ENCODE data around the gene PTCD1. TPM values are rescaled to one million over a fixed set of nuclear protein-coding genes. Genes with fewer than 3 reads are reported as not detected.
A peak's percentile ranks its signal among the peaks of the same experiment; 100 is the strongest.
"Not testable (repeated sequence)": the region's sequence is repeated elsewhere in the genome, so short reads cannot be mapped to it uniquely, and the experiment has no call there.

The PTCD1 gene
- total RNA-seq, 1 experiment from 2014 or later: 7.3 TPM

- Histone ChIP-seq H3K4me3 (no peak overlapping the region), H3K4me1 (replicated peaks) (peaks cover 24% of the 10 kb centered on the region), H3K27ac (no peak overlapping the region), H3K27me3 (replicated peaks) (no peaks in the 10 kb centered on the region), H3K36me3 (peaks cover 65% of the 10 kb centered on the region), H3K9me3 (replicated peaks) (no peaks in the 10 kb centered on the region)
- DNase-seq (ENCODE audit: low read depth in 1 of 2, low spot score in 2 of 2): no peak
Measured at GRCh38 chr7:99383203-99383602, 55.4 kb downstream of the PTCD1 start.

GRCh38 chr7:99381664-99382075 lies 56.9 kb downstream of the PTCD1 start:
- no peaks in the 10 kb centered on the region for H3K9me3 ChIP-seq (replicated peaks)
- H3K27ac ChIP-seq: no peak overlapping the region

GRCh38 chr7:99380823-99381663 lies 57.6 kb downstream of the PTCD1 start:
- H3K36me3 ChIP-seq: peaks cover 59% of the 10 kb centered on the region
- no peaks in the 10 kb centered on the region for H3K9me3 ChIP-seq (replicated peaks)
- H3K4me1 ChIP-seq (replicated peaks): peaks cover 24% of the 10 kb centered on the region
- no peak overlapping the region for H3K27ac ChIP-seq
- no peak for DNase-seq (ENCODE audit: low read depth in 1 of 2, low spot score in 2 of 2)
- no peaks in the 10 kb centered on the region for H3K27me3 ChIP-seq (replicated peaks)
- no peak overlapping the region for H3K4me3 ChIP-seq

More at GRCh38 chr7:99381664-99382075, 56.9 kb downstream of the PTCD1 start:
- no peak for DNase-seq (ENCODE audit: low read depth in 1 of 2, low spot score in 2 of 2)
- H3K27me3 ChIP-seq (replicated peaks): no peaks in the 10 kb centered on the region
- no peak overlapping the region for H3K4me3 ChIP-seq
- peaks cover 60% of the 10 kb centered on the region for H3K36me3 ChIP-seq
- peaks cover 24% of the 10 kb centered on the region for H3K4me1 ChIP-seq (replicated peaks)

GRCh38 chr7:99380032-99380822 lies 58.4 kb downstream of the PTCD1 start:
- no peaks in the 10 kb centered on the region for H3K9me3 ChIP-seq (replicated peaks)
- H3K36me3 ChIP-seq: peaks cover 58% of the 10 kb centered on the region
- H3K27ac ChIP-seq: no peak overlapping the region
- no peaks in the 10 kb centered on the region for H3K27me3 ChIP-seq (replicated peaks)
- peaks cover 29% of the 10 kb centered on the region for H3K4me1 ChIP-seq (replicated peaks)
- DNase-seq (ENCODE audit: low read depth in 1 of 2, low spot score in 2 of 2): no peak
- H3K4me3 ChIP-seq: no peak overlapping the region

GRCh38 chr7:99379693-99380031 lies 58.9 kb downstream of the PTCD1 start:
- not testable (repeated sequence) for DNase-seq (ENCODE audit: low read depth in 1 of 2, low spot score in 2 of 2); H3K9me3 ChIP-seq (replicated peaks); H3K27me3 ChIP-seq (replicated peaks); H3K27ac ChIP-seq; H3K4me3 ChIP-seq
- Histone ChIP-seq H3K4me1 (replicated peaks) (peaks cover 29% of the 10 kb centered on the region), H3K36me3 (peaks cover 56% of the 10 kb centered on the region)

- no peak overlapping the region for H3K27ac ChIP-seq
- no peaks in the 10 kb centered on the region for H3K9me3 ChIP-seq (replicated peaks)
- peaks cover 57% of the 10 kb centered on the region for H3K36me3 ChIP-seq
- H3K4me3 ChIP-seq: no peak overlapping the region
- H3K4me1 ChIP-seq (replicated peaks): peaks cover 32% of the 10 kb centered on the region
- no peaks in the 10 kb centered on the region for H3K27me3 ChIP-seq (replicated peaks)
- peak; percentile 39 to 65 for DNase-seq (ENCODE audit: low read depth in 1 of 2, low spot score in 2 of 2)
Measured at GRCh38 chr7:99379043-99379577, 59.5 kb downstream of the PTCD1 start.

- peaks cover 27% of the 10 kb centered on the region for H3K4me1 ChIP-seq (replicated peaks)
- no peak overlapping the region; the same call in 1 of the 2 replicates for H3K27ac ChIP-seq
Measured at GRCh38 chr7:99375070-99375807, 63.4 kb downstream of the PTCD1 start.

GRCh38 chr7:99374111-99375064 lies 64.2 kb downstream of the PTCD1 start, which contains the start of gene ARPC1B:
Gene ARPC1B (plus strand): TSS chr7:99374730. CDS start chr7:99385715, 10,985 bp downstream.
- H3K27me3 ChIP-seq (replicated peaks): no peaks in the 10 kb centered on the region
- no peak within 1 kb of the TSS; the same call in 1 of the 2 replicates for H3K27ac ChIP-seq
- H3K4me1 ChIP-seq (replicated peaks): peaks cover 19% of the 10 kb centered on the region
- H3K9me3 ChIP-seq (replicated peaks): no peaks in the 10 kb centered on the region
- H3K36me3 ChIP-seq: peaks cover 31% of the 10 kb centered on the region
- DNase-seq (ENCODE audit: low read depth in 1 of 2, low spot score in 2 of 2): peak; percentile 48 to 79
- peak within 1 kb of the TSS; percentile 79 for H3K4me3 ChIP-seq

More at GRCh38 chr7:99375070-99375807, 63.4 kb downstream of the PTCD1 start:
- Histone ChIP-seq H3K9me3 (replicated peaks) (no peaks in the 10 kb centered on the region), H3K4me3 (peak overlapping the region; percentile 79), H3K36me3 (peaks cover 38% of the 10 kb centered on the region), H3K27me3 (replicated peaks) (no peaks in the 10 kb centered on the region)
- DNase-seq (ENCODE audit: low read depth in 1 of 2, low spot score in 2 of 2): peak; percentile 73 to 77

GRCh38 chr7:99373091-99374066 lies 65.2 kb downstream of the PTCD1 start:
- no peak for DNase-seq (ENCODE audit: low read depth in 1 of 2, low spot score in 2 of 2)
- Histone ChIP-seq H3K27me3 (replicated peaks) (no peaks in the 10 kb centered on the region), H3K4me3 (peak overlapping the region; percentile 79), H3K27ac (no peak overlapping the region), H3K4me1 (replicated peaks) (peaks cover 13% of the 10 kb centered on the region), H3K36me3 (peaks cover 27% of the 10 kb centered on the region), H3K9me3 (replicated peaks) (no peaks in the 10 kb centered on the region)

GRCh38 chr7:99372275-99373090 lies 66.1 kb downstream of the PTCD1 start:
- no peaks in the 10 kb centered on the region for H3K27me3 ChIP-seq (replicated peaks)
- peaks cover 13% of the 10 kb centered on the region for H3K4me1 ChIP-seq (replicated peaks)
- no peaks in the 10 kb centered on the region for H3K9me3 ChIP-seq (replicated peaks)
- DNase-seq (ENCODE audit: low read depth in 1 of 2, low spot score in 2 of 2): no peak
- H3K27ac ChIP-seq: no peak overlapping the region
- peaks cover 19% of the 10 kb centered on the region for H3K36me3 ChIP-seq
- H3K4me3 ChIP-seq: no peak overlapping the region

- no peaks in the 10 kb centered on the region for H3K27me3 ChIP-seq (replicated peaks)
- peaks cover 13% of the 10 kb centered on the region for H3K4me1 ChIP-seq (replicated peaks)
- no peaks in the 10 kb centered on the region for H3K9me3 ChIP-seq (replicated peaks)
- no peak overlapping the region for H3K27ac ChIP-seq
- H3K36me3 ChIP-seq: peaks cover 28% of the 10 kb centered on the region
- H3K4me3 ChIP-seq: no peak overlapping the region
- no peak for DNase-seq (ENCODE audit: low read depth in 1 of 2, low spot score in 2 of 2)
Measured at GRCh38 chr7:99371376-99371920, 67.2 kb downstream of the PTCD1 start.

Measured in SJSA1 (cell line).